ENCODE measurements around the gene CTXN1.

Gene CTXN1

GRCh38 chr19:7916103-7916954 lies 9.6 kb downstream of the CTXN1 start (continued):
- 0 out of 2 replicates have a peak, but pooled peaks have one; percentile 21 for TF ChIP-seq CTCF (tag by site-specific recombination; IDR thresholded peaks at IDR 0.05)
- no peak for TF ChIP-seq ZEB2 (tag by site-specific recombination; IDR thresholded peaks at IDR 0.05)
- TF ChIP-seq ZNF777 (tag by site-specific recombination; IDR thresholded peaks at IDR 0.05; ENCODE audit: borderline replicate concordance) = no peak
- no peak for TF ChIP-seq SALL2 (tag by site-specific recombination; IDR thresholded peaks at IDR 0.05; ENCODE audit: borderline replicate concordance)
- TF ChIP-seq ZNF175 (tag by site-specific recombination; IDR thresholded peaks at IDR 0.05) = no peak
- no peak; the same call in 1 of the 2 replicates for TF ChIP-seq GLIS1 (tag by site-specific recombination; IDR thresholded peaks at IDR 0.05)
- no peak for TF ChIP-seq ZNF146 (tag by site-specific recombination; IDR thresholded peaks at IDR 0.05)
- no peak for TF ChIP-seq WT1 (tag by site-specific recombination; IDR thresholded peaks at IDR 0.05)
- no peak; the same call in 1 of the 2 replicates for TF ChIP-seq KLF10 (tag by site-specific recombination; IDR thresholded peaks at IDR 0.05)
- TF ChIP-seq ZNF324 (tag by site-specific recombination; IDR thresholded peaks at IDR 0.05) = no peak
- no peak for TF ChIP-seq ZNF707 (tag by site-specific recombination; IDR thresholded peaks at IDR 0.05)
- no peak for TF ChIP-seq ZNF768 (tag by site-specific recombination; IDR thresholded peaks at IDR 0.05)
- no peak for TF ChIP-seq ZNF701 (tag by site-specific recombination; IDR thresholded peaks at IDR 0.05)
- no peak for TF ChIP-seq ZNF391 (tag by site-specific recombination; IDR thresholded peaks at IDR 0.05; ENCODE audit: borderline replicate concordance, low read depth)
- TF ChIP-seq REST (tag by site-specific recombination; IDR thresholded peaks at IDR 0.05) = no peak
- no peak for TF ChIP-seq ZFP41 (tag by site-specific recombination; IDR thresholded peaks at IDR 0.05; ENCODE audit: borderline replicate concordance)
- no peak for TF ChIP-seq ZNF223 (tag by site-specific recombination; IDR thresholded peaks at IDR 0.05)
- no peak for TF ChIP-seq YY2 (tag by site-specific recombination; IDR thresholded peaks at IDR 0.05)
- no peak for TF ChIP-seq ZFP37 (tag by site-specific recombination; IDR thresholded peaks at IDR 0.05)
- no peak for TF ChIP-seq ZNF473 (tag by site-specific recombination; IDR thresholded peaks at IDR 0.05)
- no peak for TF ChIP-seq ZNF16 (tag by site-specific recombination; IDR thresholded peaks at IDR 0.05; ENCODE audit: low read depth)
- TF ChIP-seq ZNF266 (tag by site-specific recombination; IDR thresholded peaks at IDR 0.05; ENCODE audit: low read depth) = no peak
- TF ChIP-seq ZNF18 (tag by site-specific recombination; IDR thresholded peaks at IDR 0.05) = no peak
- 0 out of 2 replicates have a peak, but pooled peaks have one; percentile 14 for TF ChIP-seq ZNF398 (tag by site-specific recombination; IDR thresholded peaks at IDR 0.05)
- no peak for TF ChIP-seq ZNF704 (tag by site-specific recombination; IDR thresholded peaks at IDR 0.05)
- no peak for TF ChIP-seq ZNF513 (tag by site-specific recombination; IDR thresholded peaks at IDR 0.05)
- TF ChIP-seq ZNF560 (tag by site-specific recombination; IDR thresholded peaks at IDR 0.05; ENCODE audit: borderline replicate concordance) = no peak
